Left renal cortex interstitium (tissue), 4 donors: ENCODE measurements around the gene CES2. TPM values are rescaled to one million over a fixed set of nuclear protein-coding genes. Genes with fewer than 3 reads are reported as not detected.
A peak's percentile ranks its signal among the peaks of the same experiment; 100 is the strongest.
"Not testable (repeated sequence)": the region's sequence is repeated elsewhere in the genome, so short reads cannot be mapped to it uniquely, and the experiment has no call there.

ENCODE experiments used
- DNase-seq, 4 donors: peaks; one replicate each; pipeline ENCODE4 v3.0.0-alpha.2; 2013; ENCODE audit warnings: low read depth in 4 of 4, low spot score in 2 of 4, missing footprints in 1 of 4
- polyA plus RNA-seq, 4 donors: library from polyadenylated mRNA; unstranded; fragments of 120-200 nt; gene quantifications; one replicate each; pipeline ENCODE4 v1.2.1, GENCODE V29; 2013; ENCODE audit not compliant: insufficient read length in 4 of 4

CES2 gene
- polyA plus RNA-seq, 4 donors, result 40.3 to 49.6 (median 45.3) TPM

GRCh38 chr16:66950437-66950836 is 15.1 kb downstream of the CES2 start:
- no peak for DNase-seq

DNA sequence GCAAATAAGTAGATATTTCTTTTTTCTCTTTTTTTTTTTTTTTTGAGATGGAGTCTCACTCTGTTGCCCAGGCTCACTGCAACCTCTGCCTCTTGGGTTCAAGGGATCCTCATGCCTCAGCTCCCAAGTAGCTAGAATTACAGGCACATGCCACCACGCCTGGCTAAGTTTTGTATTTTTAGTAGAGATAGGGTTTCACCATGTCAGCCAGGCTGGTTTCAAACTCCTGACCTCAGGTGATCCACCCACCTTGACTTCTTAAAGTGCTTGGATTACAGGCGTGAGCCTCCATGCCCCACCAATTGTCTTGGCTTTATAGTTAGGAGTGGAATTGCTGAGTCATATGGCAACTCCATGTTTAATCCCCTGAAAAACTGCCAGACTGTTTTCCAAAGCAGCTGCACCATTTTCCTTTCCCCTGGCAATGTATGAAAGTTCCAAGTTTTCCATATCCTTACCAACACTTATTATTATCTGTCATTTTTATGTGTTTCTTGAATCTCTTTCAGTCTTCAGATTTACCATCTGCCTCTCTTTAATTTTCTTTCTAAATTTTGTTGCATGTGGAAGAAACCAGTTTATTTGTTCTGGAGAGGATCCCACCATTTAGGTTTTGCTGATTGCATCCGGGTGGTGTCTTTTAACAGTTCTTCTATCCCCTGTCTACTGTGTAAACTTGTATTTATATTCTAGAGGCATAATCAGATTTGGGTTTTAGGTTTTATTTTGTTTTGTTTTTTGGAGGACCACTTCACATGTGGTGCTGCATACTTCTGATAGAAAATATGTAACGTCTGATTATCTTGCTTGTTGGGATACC is 15.9 kb downstream of the CES2 start:
- DNase-seq, result no peak

GRCh38 chr16:66952430-66953110 is 17.3 kb downstream of the CES2 start:
- no peak for DNase-seq

- no peak for DNase-seq
Measured at GRCh38 chr16:66953462-66954096, 18.3 kb downstream of the CES2 start.

DNA sequence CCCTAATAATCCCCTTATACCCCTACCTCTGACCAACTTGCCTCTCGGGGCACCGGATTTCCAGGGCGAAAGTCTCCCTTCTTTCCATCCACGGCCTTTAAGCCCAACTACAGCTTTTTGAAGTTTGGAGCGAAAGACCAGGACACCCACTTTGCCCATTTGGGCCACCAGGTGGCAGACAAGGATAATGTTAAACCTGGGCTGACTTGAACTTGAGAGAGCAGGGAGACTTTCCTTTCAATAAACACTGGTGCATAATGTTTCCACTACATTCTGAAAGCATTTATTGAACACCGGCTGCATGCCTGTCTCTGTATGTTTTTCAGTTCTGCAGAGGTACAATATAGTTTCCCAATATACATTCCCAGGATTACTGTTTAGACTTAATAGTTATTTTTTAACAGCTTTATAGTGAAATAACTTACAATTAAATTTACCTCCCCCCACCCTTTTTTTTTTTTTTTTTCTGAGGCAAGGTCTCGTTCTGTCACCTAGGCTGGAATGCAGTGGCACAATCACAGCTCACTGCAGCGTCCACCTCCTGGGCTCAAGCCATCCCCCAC is 18.9 kb downstream of the CES2 start:
- DNase-seq, result peak in 1 of 4 donors; percentile 79

- DNase-seq, result not testable (repeated sequence)
Measured at GRCh38 chr16:66955363-66956153, 20.2 kb downstream of the CES2 start.

DNA sequence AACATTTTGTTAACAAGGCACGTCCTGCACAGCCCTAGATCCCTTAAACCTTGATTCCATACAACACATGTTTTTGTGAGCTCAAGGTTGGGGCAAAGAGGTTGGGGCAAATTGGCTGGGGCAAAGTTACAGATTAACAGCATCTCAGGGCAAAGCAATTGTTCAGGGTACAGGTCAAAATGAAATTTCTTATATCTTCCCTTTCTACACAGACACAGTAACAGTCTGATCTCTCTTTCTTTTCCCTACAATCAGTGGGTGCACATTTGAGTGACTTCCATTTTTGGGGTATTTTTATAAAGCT is 20.8 kb downstream of the CES2 start:
- not testable (repeated sequence) for DNase-seq

DNA sequence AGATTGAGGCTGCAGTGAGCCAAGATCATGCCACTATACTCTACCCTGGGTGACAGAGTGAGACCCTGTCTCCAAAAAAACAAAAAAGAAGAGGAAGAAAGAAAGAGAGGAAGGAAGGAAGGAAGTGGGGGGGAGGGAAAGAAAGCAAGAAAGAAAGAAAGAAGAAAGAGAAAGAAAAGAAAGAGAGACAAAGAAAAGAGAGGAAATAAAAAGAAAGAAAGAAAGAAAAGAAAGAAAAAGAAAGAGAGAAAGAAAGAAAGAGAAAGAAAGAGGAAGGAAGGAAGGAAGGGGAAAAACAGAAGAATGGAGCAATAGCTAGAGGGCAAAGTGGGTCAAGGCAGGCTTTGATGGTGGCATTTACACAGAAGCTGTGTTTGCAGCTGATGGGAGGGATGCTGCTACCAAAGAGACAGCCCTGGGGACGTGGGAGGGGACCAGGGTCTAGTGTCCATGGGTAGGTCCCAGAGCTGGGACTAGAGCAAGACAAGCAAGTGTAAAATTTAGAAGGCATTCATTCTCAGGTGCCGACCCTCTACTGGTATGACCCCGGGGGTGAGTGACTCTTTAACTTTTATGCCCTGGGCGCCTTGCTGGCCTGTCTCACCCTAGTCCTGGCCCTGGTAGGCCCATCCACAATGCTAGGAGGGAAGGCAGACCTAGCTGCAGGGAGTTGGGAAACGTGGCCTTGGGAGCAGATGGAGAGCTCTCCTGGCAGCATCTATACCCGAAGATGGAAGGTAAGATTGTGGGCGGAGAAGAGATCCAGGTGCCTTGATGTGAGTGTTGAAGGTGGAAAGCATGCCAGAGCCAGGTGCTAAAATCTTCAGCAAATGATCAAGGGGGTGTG is 23.8 kb downstream of the CES2 start:
- DNase-seq, result no peak

DNA sequence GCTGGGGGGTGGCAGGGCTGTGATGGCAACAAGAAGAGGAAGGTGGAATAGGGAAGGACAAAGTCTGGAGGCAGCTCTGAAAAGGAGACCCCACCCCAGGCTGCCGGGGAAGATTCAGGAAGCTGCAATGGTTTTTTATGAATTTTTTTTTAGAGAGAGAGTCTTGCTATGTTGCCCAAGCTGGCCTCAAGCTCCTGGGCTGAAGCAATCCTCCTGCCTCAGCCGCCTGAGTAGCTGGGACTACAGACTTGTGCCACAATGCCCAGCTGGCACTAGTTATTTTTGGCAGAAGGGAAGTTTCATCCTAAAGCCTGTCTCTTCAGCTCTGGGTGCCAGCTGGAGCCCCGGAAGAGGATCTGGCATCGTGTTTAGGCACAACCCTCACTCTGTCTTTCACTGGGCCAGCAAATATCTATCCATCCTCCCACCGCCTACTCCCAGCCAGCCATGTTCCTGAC is 24.4 kb downstream of the CES2 start:
- DNase-seq, result no peak

GRCh38 chr16:66960270-66960669 is 25.0 kb downstream of the CES2 start:
- no peak for DNase-seq

DNA sequence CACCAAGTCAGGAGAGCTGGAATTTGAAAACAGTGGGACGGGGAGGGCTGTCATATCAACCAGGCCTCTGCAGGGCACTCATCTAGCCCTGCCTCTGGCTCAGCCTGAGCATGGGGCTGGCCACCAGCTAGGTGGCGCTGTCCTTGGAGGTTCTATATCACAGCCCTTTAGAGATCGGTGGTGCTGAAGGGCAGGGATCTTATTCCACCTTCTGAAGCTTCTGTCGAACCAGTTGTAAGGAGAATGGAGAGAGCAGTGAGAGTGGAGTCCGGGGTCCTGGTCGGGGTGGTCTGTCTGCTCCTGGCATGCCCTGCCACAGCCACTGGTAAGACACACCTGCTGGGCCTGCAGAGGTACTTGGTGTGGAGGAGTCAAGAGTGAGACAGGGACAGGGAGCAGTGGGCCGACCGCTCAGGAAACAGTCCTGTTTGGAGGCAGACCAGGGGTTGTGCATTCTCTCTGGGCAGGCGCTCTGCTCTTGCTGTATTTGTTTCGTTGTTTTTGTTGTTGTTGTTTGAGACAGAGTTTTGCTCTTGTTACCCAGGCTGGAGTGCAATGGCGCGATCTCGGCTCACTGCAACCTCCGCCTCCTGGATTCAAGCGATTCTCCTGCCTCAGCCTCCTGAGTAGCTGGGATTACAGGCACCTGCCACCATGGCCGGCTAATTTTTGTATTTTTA is 25.9 kb downstream of the CES2 start, which contains the start of gene CES3:
TSS of gene CES3 (plus strand) at position 202 of the 680 bp plus-strand sequence. CDS start at position 244, 42 bp downstream.
- DNase-seq, result no peak

GRCh38 chr16:66961914-66962313 is 26.6 kb downstream of the CES2 start:
- DNase-seq, result no peak

DNA sequence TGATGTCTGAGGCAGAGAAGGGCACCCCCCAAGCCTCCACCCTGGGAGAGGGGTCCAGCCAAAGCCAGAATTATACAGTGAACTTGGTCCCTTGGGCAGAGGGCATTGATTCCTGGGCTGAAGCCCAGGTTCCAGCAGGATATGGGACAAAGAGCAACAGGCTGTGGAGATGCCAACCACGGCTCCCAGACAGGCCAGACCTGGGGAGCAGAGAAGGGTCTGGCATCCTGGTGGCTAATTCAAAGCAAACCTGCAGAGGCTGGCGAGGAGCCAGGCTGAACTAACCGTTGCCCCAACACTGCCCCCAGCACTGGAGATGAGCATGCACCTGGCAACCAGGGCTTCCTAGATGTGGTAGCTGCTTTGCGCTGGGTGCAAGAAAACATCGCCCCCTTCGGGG is 28.7 kb downstream of the CES2 start:
- DNase-seq, result no peak

GRCh38 chr16:66968847-66969246 is 33.5 kb downstream of the CES2 start:
- no peak for DNase-seq

DNA sequence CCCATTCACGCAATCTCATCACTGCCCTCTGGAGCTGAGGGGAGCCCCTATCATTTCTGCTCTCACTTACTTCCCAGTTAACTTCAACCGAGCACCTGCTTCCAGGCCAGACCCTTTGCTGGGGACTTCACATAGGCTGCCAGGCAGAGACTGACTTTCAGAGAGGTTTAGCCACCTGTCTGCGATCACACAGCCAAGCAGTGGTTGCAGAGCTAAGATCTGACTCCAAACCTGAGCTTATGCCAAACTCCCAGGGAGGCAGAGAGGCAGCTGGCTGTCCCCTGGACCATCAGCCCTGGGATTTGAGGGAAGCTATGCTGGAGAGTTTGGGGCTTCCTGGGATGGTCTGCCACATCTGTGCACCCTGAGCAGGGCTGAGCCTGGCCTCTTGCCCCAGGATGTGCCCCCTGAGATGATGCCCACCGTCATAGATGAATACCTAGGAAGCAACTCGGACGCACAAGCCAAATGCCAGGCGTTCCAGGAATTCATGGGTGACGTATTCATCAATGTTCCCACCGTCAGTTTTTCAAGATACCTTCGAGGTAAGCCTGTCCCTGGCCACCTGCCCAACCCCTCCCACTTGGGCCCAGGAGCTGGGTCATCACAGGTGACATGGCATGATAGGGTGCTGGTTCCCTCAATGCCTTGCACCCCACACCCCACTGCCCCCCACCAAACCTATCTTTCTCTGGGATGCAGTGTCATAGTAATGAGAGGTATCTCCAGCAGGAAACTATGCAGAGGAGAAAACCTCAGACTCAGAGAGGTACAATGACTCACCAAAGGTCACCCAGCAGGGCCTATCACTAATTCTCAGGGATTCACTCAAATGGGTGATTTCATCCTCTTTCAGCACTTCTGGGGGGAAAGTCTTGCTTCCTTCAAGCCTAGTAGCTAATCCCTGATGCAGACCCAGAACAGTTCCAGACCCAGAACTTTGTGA is 35.7 kb downstream of the CES2 start:
- DNase-seq, result no peak

- no peak for DNase-seq
Measured at GRCh38 chr16:66972983-66973382, 37.7 kb downstream of the CES2 start.

GRCh38 chr16:66973716-66974115 is 38.4 kb downstream of the CES2 start:
- no peak for DNase-seq
